ENCODE results near the gene BCL7C. TPM values are rescaled to one million over a fixed set of nuclear protein-coding genes. Genes with fewer than 3 reads are reported as not detected.

The BCL7C gene
- total and polyA plus RNA-seq, 2 of the 8 experiments (the other 6 are each of a cell fraction or from before 2014, with no cell fraction given): 8.6 to 17.2 TPM

- Histone ChIP-seq H2BK5ac (ENCODE audit: low read depth, low read length) (no peak overlapping the region), H3K4me3 (ENCODE audit: extremely low read depth in 1 of 4, insufficient read depth in 2 of 4, low read depth in 3 of 4, low read length in 4 of 4) (no peak overlapping the region), H3K4ac (replicated peaks; ENCODE audit: insufficient read length, low read depth, low read length) (no peak overlapping the region), H4K91ac (replicated peaks; ENCODE audit: insufficient read length, low read length) (no peak overlapping the region), H4K8ac (ENCODE audit: extremely low read depth, insufficient read depth, low read length) (no peak overlapping the region), H3K23me2 (ENCODE audit: low read depth, low read length) (no peaks in the 10 kb centered on the region), H3K14ac (ENCODE audit: insufficient read length) (no peak overlapping the region), H3K18ac (ENCODE audit: extremely low read depth, low read length) (no peak overlapping the region), H3K79me1 (ENCODE audit: low read depth, low read length) (no peaks in the 10 kb centered on the region), H3K4me2 (ENCODE audit: insufficient read depth in 1 of 2, low read depth in 2 of 2, low read length in 2 of 2) (no peak overlapping the region), H3K9ac (replicated peaks in 1 of 4; ENCODE audit: extremely low read depth in 1 of 4, low read depth in 3 of 4, low read length in 3 of 4) (no peak overlapping the region), H3K36me3 (ENCODE audit: control insufficient read depth in 2 of 4, insufficient read depth in 4 of 4, low read length in 3 of 4) (no peaks in the 10 kb centered on the region), H2BK15ac (ENCODE audit: low read length) (no peak overlapping the region), H4K20me1 (replicated peaks in 1 of 2; ENCODE audit: control insufficient read depth in 1 of 2, insufficient read depth in 2 of 2, low read length in 2 of 2) (no peaks in the 10 kb centered on the region), H4K5ac (ENCODE audit: insufficient read length, low read depth, low read length) (no peak overlapping the region), H3K56ac (replicated peaks; ENCODE audit: insufficient read length, low read depth, low read length) (no peak overlapping the region), H2BK20ac (ENCODE audit: low read length) (no peak overlapping the region), H2AFZ (ENCODE audit: low read length) (no peak overlapping the region), H3K79me2 (ENCODE audit: control insufficient read depth in 1 of 2, insufficient read depth in 2 of 2, low read length in 2 of 2) (no peaks in the 10 kb centered on the region), H3K27ac (ENCODE audit: low read depth, low read length) (no peak overlapping the region), H2BK12ac (ENCODE audit: low read depth, low read length) (no peak overlapping the region), H3K4me1 (replicated peaks in 1 of 4; ENCODE audit: control insufficient read depth in 3 of 4, insufficient read depth in 4 of 4, low read length in 3 of 4) (no peaks in the 10 kb centered on the region), H3K23ac (ENCODE audit: insufficient read length) (no peak overlapping the region), H2AK5ac (ENCODE audit: low read depth, low read length) (no peak overlapping the region), H3K27me3 (replicated peaks in 1 of 4; ENCODE audit: control insufficient read depth in 3 of 4, extremely low read depth in 1 of 4, insufficient read depth in 3 of 4, low read length in 3 of 4) (no peaks in the 10 kb centered on the region), H2BK120ac (replicated peaks; ENCODE audit: low read depth, low read length) (no peak overlapping the region), H3K9me3 (ENCODE audit: insufficient read depth in 2 of 2, low read depth in 1 of 2, low read length in 1 of 2) (no peaks in the 10 kb centered on the region)
- ChIA-PET POLR2A (ENCODE audit: partially characterized antibody) (interaction anchor here (1.2 kb wide), 1 partner anchor 24 kb away, joined by 4 read pairs; no protein-coding TSS in a partner anchor), CTCF (ENCODE audit: partially characterized antibody) (no interaction called here)
- WGBS, 2 experiments (ENCODE audit: extremely low coverage in 1 of 2, insufficient coverage in 1 of 2, insufficient read length in 1 of 2, insufficient replicate concordance in 2 of 2, low coverage in 1 of 2, low lambda C conversion rate in 2 of 2, missing lambda C conversion rate in 1 of 2): 57% methylated on average over 1 of the region's 1 CpG; no CpG with 5 or more reads in 1 of the 2 experiments
- DNase-seq (ENCODE audit: low read depth in 1 of 2, low spot score in 2 of 2) (no peak), FAIRE-seq (no peak)
- no peak for TF ChIP-seq SIN3A (conservative IDR thresholded peaks at IDR 0.05 in 1 of 2, IDR thresholded peaks at IDR 0.05 in 1 of 2; ENCODE audit: low read depth in 1 of 2, low read length in 2 of 2)
- no peak for TF ChIP-seq CHD1 (IDR thresholded peaks at IDR 0.05; ENCODE audit: low read depth, low read length)
- TF ChIP-seq TEAD4 (IDR thresholded peaks at IDR 0.05; ENCODE audit: low read depth, low read length): no peak
- no peak for TF ChIP-seq RNF2 (IDR thresholded peaks at IDR 0.05; ENCODE audit: borderline replicate concordance, low read depth, low read length, missing control alignments, poor library complexity, severe bottlenecking)
- no peak for TF ChIP-seq CREB1 (IDR thresholded peaks at IDR 0.05)
- no peak for TF ChIP-seq EP300 (IDR thresholded peaks at IDR 0.05; ENCODE audit: borderline replicate concordance in 1 of 2, low read depth in 2 of 2, low read length in 2 of 2)
- TF ChIP-seq TCF12 (IDR thresholded peaks at IDR 0.05; ENCODE audit: low read depth, low read length): no peak
- TF ChIP-seq TBP (IDR thresholded peaks at IDR 0.05; ENCODE audit: low read depth, low read length): no peak
- no peak for TF ChIP-seq RFX5 (IDR thresholded peaks at IDR 0.05; ENCODE audit: borderline replicate concordance, low read depth, low read length)
- TF ChIP-seq, protein P1, sequence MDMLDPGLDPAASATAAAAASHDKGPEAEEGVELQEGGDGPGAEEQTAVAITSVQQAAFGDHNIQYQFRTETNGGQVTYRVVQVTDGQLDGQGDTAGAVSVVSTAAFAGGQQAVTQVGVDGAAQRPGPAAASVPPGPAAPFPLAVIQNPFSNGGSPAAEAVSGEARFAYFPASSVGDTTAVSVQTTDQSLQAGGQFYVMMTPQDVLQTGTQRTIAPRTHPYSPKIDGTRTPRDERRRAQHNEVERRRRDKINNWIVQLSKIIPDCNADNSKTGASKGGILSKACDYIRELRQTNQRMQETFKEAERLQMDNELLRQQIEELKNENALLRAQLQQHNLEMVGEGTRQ (IDR thresholded peaks at IDR 0.05; ENCODE audit: low read length): no peak
- TF ChIP-seq TAF7 (optimal IDR thresholded peaks at IDR 0.05; ENCODE audit: borderline replicate concordance, low read depth, low read length): no peak
These were observed 43.6 kb downstream of the BCL7C start for GRCh38 chr16:30850246-30850645.
